H1 (cell line): ENCODE results near the gene PTGDR2. TPM values are rescaled to one million over a fixed set of nuclear protein-coding genes. Genes with fewer than 3 reads are reported as not detected.

ENCODE experiments used
- CTCF ChIA-PET: fragments of 300-600 bp; sonication (Branson Sonifier 250); formaldehyde crosslinking; loops from one replicate; lab custom pipeline; 2021; ENCODE audit not compliant: partially characterized antibody; lab: Charles Lee
- POLR2A ChIA-PET: fragments of 300-600 bp; sonication (Branson Sonifier 250); formaldehyde crosslinking; loops from one replicate; lab custom pipeline; 2021; ENCODE audit warnings: inconsistent platforms; ENCODE audit not compliant: partially characterized antibody; lab: Charles Lee
- DNase-seq, 2 experiments: peaks; one replicate each; pipeline versions ENCODE4 v3.0.0 to v3.0.0-alpha.2; 2010 to 2022; ENCODE audit warnings: low spot score in 2 of 2, low read depth in 1 of 2, mixed read lengths in 1 of 2
- FAIRE-seq: peaks from 2 replicates; lab custom pipeline; 2011; peaks lifted over from hg19 to GRCh38; lab: Jason Lieb, UNC
- H2AFZ ChIP-seq: 2 replicates; pipeline ENCODE4 v1.8.1; 2012; ENCODE audit warnings: low read length, inconsistent platforms
- H2AK5ac ChIP-seq: 2 replicates; pipeline ENCODE4 v1.6.1; 2013; ENCODE audit warnings: low read depth, low read length
- H2BK120ac ChIP-seq: replicated peaks from 2 replicates; pipeline ENCODE3; 2013; ENCODE audit warnings: low read depth, low read length, inconsistent platforms
- H2BK12ac ChIP-seq: 2 replicates; pipeline ENCODE4 v1.6.1; 2013; ENCODE audit warnings: low read depth, low read length
- H2BK15ac ChIP-seq: 2 replicates; pipeline ENCODE4 v1.6.1; 2013; ENCODE audit warnings: low read length
- H2BK20ac ChIP-seq: 2 replicates; pipeline ENCODE4 v1.6.1; 2013; ENCODE audit warnings: low read length
- H2BK5ac ChIP-seq: 2 replicates; pipeline ENCODE4 v1.6.1; 2013; ENCODE audit warnings: low read depth, low read length
- H3K14ac ChIP-seq: 2 replicates; pipeline ENCODE4 v1.6.1; 2013; ENCODE audit warnings: inconsistent platforms; ENCODE audit not compliant: insufficient read length
- H3K18ac ChIP-seq: 2 replicates; pipeline ENCODE4 v1.6.1; 2013; ENCODE audit warnings: low read length; ENCODE audit errors: extremely low read depth
- H3K23ac ChIP-seq: 2 replicates; pipeline ENCODE4 v1.6.1; 2013; ENCODE audit warnings: inconsistent platforms; ENCODE audit not compliant: insufficient read length
- H3K23me2 ChIP-seq: 2 replicates; pipeline ENCODE4 v1.6.1; 2013; ENCODE audit warnings: low read depth, low read length
- H3K27ac ChIP-seq: 2 replicates; pipeline ENCODE4 v1.6.1; 2011; ENCODE audit warnings: low read depth, low read length, inconsistent platforms
- H3K27me3 ChIP-seq, 4 experiments: replicated peaks in 1 of 4; 1 replicate in 1 of 4; 2 replicates in 3 of 4; pipeline versions ENCODE4 v1.6.1 to v1.8.1; 2011 to 2013; ENCODE audit warnings: low read length in 3 of 4, mild to moderate bottlenecking in 3 of 4, inconsistent platforms in 2 of 4, mixed read lengths in 2 of 4, moderate library complexity in 1 of 4; ENCODE audit not compliant: control insufficient read depth in 3 of 4, insufficient read depth in 3 of 4; ENCODE audit errors: extremely low read depth in 1 of 4
- H3K36me3 ChIP-seq, 4 experiments: 2 replicates each; pipeline versions ENCODE4 v1.6.1 to v1.8.1; 2011 to 2013; ENCODE audit warnings: mild to moderate bottlenecking in 4 of 4, low read length in 3 of 4, moderate library complexity in 2 of 4, control low read depth in 1 of 4, inconsistent platforms in 1 of 4; ENCODE audit not compliant: insufficient read depth in 4 of 4, control insufficient read depth in 2 of 4
- H3K4ac ChIP-seq: replicated peaks from 2 replicates; pipeline ENCODE3; 2013; ENCODE audit warnings: low read length, low read depth, mixed read lengths, inconsistent platforms; ENCODE audit not compliant: insufficient read length
- H3K4me1 ChIP-seq, 4 experiments: replicated peaks in 1 of 4; 1 replicate in 1 of 4; 2 replicates in 3 of 4; pipeline versions ENCODE4 v1.6.1 to v1.8.1; 2011 to 2013; ENCODE audit warnings: low read length in 3 of 4, inconsistent platforms in 2 of 4, mixed read lengths in 1 of 4; ENCODE audit not compliant: insufficient read depth in 4 of 4, control insufficient read depth in 3 of 4
- H3K4me2 ChIP-seq, 2 experiments: 2 replicates each; pipeline versions ENCODE4 v1.6.1 to v1.8.1; 2011 to 2013; ENCODE audit warnings: low read depth in 2 of 2, low read length in 2 of 2, control low read depth in 1 of 2, inconsistent platforms in 1 of 2, mild to moderate bottlenecking in 1 of 2; ENCODE audit not compliant: insufficient read depth in 1 of 2
- H3K4me3 ChIP-seq, 4 experiments: fragments of 200-600, 300-600 bp in 1 of 4; sonication (generic), shearing (Covaris generic), sonication (Bioruptor Twin) in 1 of 4; 2 replicates each; pipeline versions ENCODE4 v1.5.1 to v1.8.1; 2011 to 2016; ENCODE audit warnings: low read length in 4 of 4, low read depth in 3 of 4, control low read depth in 2 of 4, inconsistent platforms in 2 of 4, mild to moderate bottlenecking in 2 of 4, mixed read lengths in 1 of 4, moderate library complexity in 1 of 4; ENCODE audit not compliant: insufficient read depth in 2 of 4; ENCODE audit errors: extremely low read depth in 1 of 4
- H3K56ac ChIP-seq: replicated peaks from 2 replicates; pipeline ENCODE3; 2013; ENCODE audit warnings: low read depth, mild to moderate bottlenecking, mixed read lengths, low read length, inconsistent platforms; ENCODE audit not compliant: insufficient read length
- H3K79me1 ChIP-seq: 2 replicates; pipeline ENCODE4 v1.6.1; 2013; ENCODE audit warnings: low read depth, low read length, control low read depth
- H3K79me2 ChIP-seq, 2 experiments: 2 replicates each; pipeline versions ENCODE4 v1.6.1 to v1.8.1; 2012 to 2013; ENCODE audit warnings: low read length in 2 of 2, mild to moderate bottlenecking in 2 of 2, inconsistent platforms in 1 of 2; ENCODE audit not compliant: insufficient read depth in 2 of 2, control insufficient read depth in 1 of 2
- H3K9ac ChIP-seq, 4 experiments: replicated peaks in 1 of 4; 1 replicate in 1 of 4; 2 replicates in 3 of 4; pipeline versions ENCODE4 v1.6.1 to v1.8.1; 2011 to 2013; ENCODE audit warnings: low read depth in 3 of 4, low read length in 3 of 4, control low read depth in 2 of 4, mild to moderate bottlenecking in 2 of 4, moderate library complexity in 2 of 4, inconsistent platforms in 1 of 4; ENCODE audit errors: extremely low read depth in 1 of 4
- H3K9me3 ChIP-seq, 2 experiments: 2 replicates each; pipeline versions ENCODE4 v1.6.1 to v1.8.1; 2012 to 2013; ENCODE audit warnings: mild to moderate bottlenecking in 2 of 2, moderate library complexity in 2 of 2, control low read depth in 1 of 2, inconsistent platforms in 1 of 2, low read depth in 1 of 2, low read length in 1 of 2, mixed read lengths in 1 of 2; ENCODE audit not compliant: insufficient read depth in 2 of 2
- H4K20me1 ChIP-seq, 2 experiments: replicated peaks in 1 of 2; 2 replicates each; pipeline versions ENCODE3 to v1.8.1; 2011 to 2013; ENCODE audit warnings: inconsistent platforms in 2 of 2, low read length in 2 of 2, mild to moderate bottlenecking in 1 of 2; ENCODE audit not compliant: insufficient read depth in 2 of 2, control insufficient read depth in 1 of 2
- H4K5ac ChIP-seq: 2 replicates; pipeline ENCODE4 v1.6.1; 2013; ENCODE audit warnings: low read length, low read depth, mixed read lengths, inconsistent platforms; ENCODE audit not compliant: insufficient read length
- H4K8ac ChIP-seq: 2 replicates; pipeline ENCODE4 v1.8.0; 2013; ENCODE audit warnings: mild to moderate bottlenecking, moderate library complexity, low read length, inconsistent platforms; ENCODE audit not compliant: insufficient read depth; ENCODE audit errors: extremely low read depth
- H4K91ac ChIP-seq: replicated peaks from 2 replicates; pipeline ENCODE3; 2013; ENCODE audit warnings: low read length, mixed read lengths, inconsistent platforms; ENCODE audit not compliant: insufficient read length
- EZH2 ChIP-seq: fragments of 200-600 bp; sonication (generic); IDR thresholded peaks from 2 replicates; pipeline ENCODE4 v1.7.1; 2012; ENCODE audit warnings: low read depth, mild to moderate bottlenecking, moderate library complexity, low read length, inconsistent platforms; ENCODE audit not compliant: severe bottlenecking
- WGBS, 2 experiments: shearing (Covaris generic) in 1 of 2; methylation state at CpG; one replicate each; pipeline versions ENCODE4 v1.1.6 to v1.1.7; 2013 to 2015; ENCODE audit warnings: low lambda C conversion rate in 2 of 2, mixed read lengths in 2 of 2, inconsistent platforms in 1 of 2, low coverage in 1 of 2, missing lambda C conversion rate in 1 of 2; ENCODE audit not compliant: insufficient replicate concordance in 2 of 2, insufficient coverage in 1 of 2, insufficient read length in 1 of 2; ENCODE audit errors: extremely low coverage in 1 of 2, missing lambda C conversion rate in 1 of 2; 5-methylcytosine and 5-hydroxymethylcytosine counted together
- polyA plus RNA-seq, 7 experiments: library from polyadenylated mRNA; depleted of rRNA in 3 of 7; stranded (reverse) in 5 of 7; unstranded in 2 of 7; fragments of >200 nt in 5 of 7; fragments of 200-250 nt in 2 of 7; gene quantifications; 1 replicate in 5 of 7; 2 replicates in 1 of 7; 4 replicates in 1 of 7; pipeline versions ENCODE4 v1.2.1 to v1.2.3, GENCODE V29; 2011 to 2013; ENCODE audit warnings: missing spikeins in 2 of 7, mixed read lengths in 2 of 7
- total RNA-seq: library from RNA; stranded (reverse); fragmentation: NEBNext Ultra II Directional; extraction: Animal tissue kit (Norgen Biotek cat#: 25700); gene quantifications from 2 replicates; pipeline ENCODE4 v1.2.1, GENCODE V29; 2021

PTGDR2 gene
- total and polyA plus RNA-seq, 2 of the 8 experiments (the other 6 are each of a cell fraction or from before 2014, with no cell fraction given): 0.20 TPM; not detected in 1

DNA sequence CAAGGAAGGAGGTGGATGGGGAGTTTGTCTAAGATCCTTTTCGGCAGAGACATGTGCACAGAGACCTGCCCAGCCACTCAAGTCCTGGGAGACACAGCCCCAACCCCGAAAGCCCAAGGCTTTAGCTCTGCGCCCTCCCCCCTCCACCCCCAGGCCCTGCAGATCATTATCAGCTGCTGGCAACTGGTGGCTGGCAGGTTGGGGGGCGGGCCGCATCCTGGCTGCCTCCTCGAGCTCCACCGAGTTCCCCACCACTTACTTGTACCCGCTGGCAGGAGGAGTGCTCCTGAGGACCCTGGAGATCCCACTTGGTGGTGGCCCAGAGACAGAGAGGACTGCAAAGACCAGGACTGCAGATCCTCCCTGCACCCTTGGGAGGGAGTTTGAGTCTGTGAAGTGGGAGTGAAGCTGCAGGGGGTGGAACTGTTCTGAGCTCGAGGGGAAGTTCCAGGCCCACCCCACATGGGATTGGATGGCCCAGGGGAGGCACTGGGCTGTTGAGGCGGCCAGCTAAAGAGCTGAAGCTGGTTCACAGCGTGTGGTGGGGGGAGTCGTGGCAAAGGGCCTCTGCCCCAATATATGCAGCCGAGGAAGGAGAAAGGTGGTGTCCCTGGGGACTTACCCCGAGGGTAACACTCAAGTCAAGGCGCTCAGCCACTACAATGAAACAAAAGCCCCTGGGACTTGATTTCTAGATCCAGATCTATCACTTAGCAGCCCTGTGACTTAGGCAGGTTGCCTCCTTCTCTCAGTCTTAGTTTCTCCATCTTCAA is 33.7 kb downstream of the PTGDR2 start:
- no peaks in the 10 kb centered on the region for H3K36me3 ChIP-seq
- H3K4me1 ChIP-seq: no peaks in the 10 kb centered on the region; a peak in 1 of 7 replicates
- H3K9me3 ChIP-seq: peaks cover 1% of the 10 kb centered on the region in 2 experiments; a peak in 3 of 4 replicates
- no peak overlapping the region for H3K4me2 ChIP-seq
- H2AK5ac ChIP-seq: no peak overlapping the region
- H3K56ac ChIP-seq: no peak overlapping the region
- ChIA-PET CTCF (interaction anchor here (0.7 to 4.7 kb wide), 9 partner anchors 10 to 78 kb away, joined by 3 to 51 read pairs (median 6); no protein-coding TSS in a partner anchor), POLR2A (no interaction called here)
- no peak overlapping the region for H2BK12ac ChIP-seq
- H3K79me2 ChIP-seq: no peaks in the 10 kb centered on the region
- H3K4me3 ChIP-seq: no peak overlapping the region
- DNase-seq: no peak
- H2BK5ac ChIP-seq: no peak overlapping the region
- no peak overlapping the region for H4K91ac ChIP-seq
- H2BK20ac ChIP-seq: no peak overlapping the region
- no peak for TF ChIP-seq EZH2
- no peak overlapping the region for H3K4ac ChIP-seq
- no peak overlapping the region for H2AFZ ChIP-seq
- H4K8ac ChIP-seq: peak overlapping the region; percentile 29; the same call in 1 of the 2 replicates
- H3K23me2 ChIP-seq: no peaks in the 10 kb centered on the region
- H4K20me1 ChIP-seq: peaks cover 0 to 2% of the 10 kb centered on the region in 2 experiments
- no peak overlapping the region for H4K5ac ChIP-seq
- WGBS, 2 experiments: 85% methylated on average over 14 of the region's 15 CpGs; no CpG with 5 or more reads in 1 of the 2 experiments
- no peak overlapping the region for H3K27ac ChIP-seq
- H3K23ac ChIP-seq: no peak overlapping the region
- H3K14ac ChIP-seq: no peak overlapping the region
- no peak overlapping the region for H2BK15ac ChIP-seq
- no peak for FAIRE-seq
- H3K27me3 ChIP-seq: no peaks in the 10 kb centered on the region; a peak in 1 of 7 replicates
- no peak overlapping the region for H3K9ac ChIP-seq
- H3K18ac ChIP-seq: no peak overlapping the region
- no peaks in the 10 kb centered on the region for H3K79me1 ChIP-seq
- H2BK120ac ChIP-seq: no peak overlapping the region
